Vagina (tissue), 2 donors: ENCODE data around the gene POLL.

ENCODE experiments used
- POLR2A ChIP-seq, 2 donors: fragments of 450-650 bp; IDR thresholded peaks; one replicate each; pipeline ENCODE4 v1.6.1; 2017; ENCODE audit warnings: antibody characterized with exemption in 2 of 2, mild to moderate bottlenecking in 2 of 2, moderate library complexity in 2 of 2
- POLR2AphosphoS5 ChIP-seq, 2 donors: sonication (generic); formaldehyde crosslinking; IDR thresholded peaks; one replicate each; pipeline ENCODE4 v1.9.0; 2017; ENCODE audit warnings: antibody characterized with exemption in 2 of 2, mild to moderate bottlenecking in 2 of 2, low read depth in 1 of 2; ENCODE audit not compliant: insufficient read depth in 1 of 2
- TF ChIP-seq, protein P1 (sequence below), 3 experiments: fragments of 450-650 bp in 2 of 3; fragments of 200-600 bp in 1 of 3; sonication (generic) in 1 of 3; IDR thresholded peaks; one replicate each; pipeline ENCODE4 v1.5.1; 2017 to 2019; ENCODE audit warnings: antibody characterized with exemption in 3 of 3, mild to moderate bottlenecking in 2 of 3, moderate library complexity in 2 of 3

DNA sequence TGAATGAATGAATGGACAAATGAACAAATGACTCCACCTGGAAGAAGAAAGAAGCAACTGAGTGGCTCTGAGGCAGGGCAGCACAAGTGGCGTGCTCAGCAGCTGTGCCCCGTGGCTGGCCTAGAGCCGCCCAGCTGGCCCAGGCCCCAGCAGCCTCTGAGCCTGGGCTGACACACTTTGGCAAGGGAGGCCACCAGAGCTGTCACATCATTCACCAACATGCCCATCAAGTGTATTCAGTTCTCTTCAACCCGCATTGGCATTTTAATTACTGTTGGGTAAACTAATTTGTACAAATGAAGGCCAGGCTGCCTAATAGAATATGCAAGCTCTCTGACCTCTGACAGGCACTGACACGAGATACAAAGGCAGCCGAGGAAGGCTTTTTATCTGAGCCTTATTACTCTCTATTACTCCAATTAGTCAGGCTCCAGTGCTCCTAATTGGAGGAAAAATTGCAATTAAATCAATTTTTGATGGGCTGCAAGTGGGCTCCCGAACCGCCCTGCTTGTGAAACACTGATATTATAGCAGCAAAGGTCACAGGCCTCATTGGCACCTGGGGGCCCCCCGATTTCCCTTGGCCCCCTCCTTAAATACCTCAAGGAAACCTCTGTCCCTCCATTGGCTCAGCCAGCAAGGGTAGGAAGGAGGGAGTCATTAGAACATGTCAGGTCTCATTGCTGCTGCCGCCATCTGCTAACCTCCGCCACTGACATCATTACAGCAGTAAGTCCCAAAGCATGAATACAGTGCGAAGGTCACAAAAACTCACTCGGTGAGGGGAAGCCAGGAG, 42.0 kb upstream of the POLL start:
- TF ChIP-seq POLR2A (IDR thresholded peaks at IDR 0.05) = no peak
- TF ChIP-seq, protein P1, sequence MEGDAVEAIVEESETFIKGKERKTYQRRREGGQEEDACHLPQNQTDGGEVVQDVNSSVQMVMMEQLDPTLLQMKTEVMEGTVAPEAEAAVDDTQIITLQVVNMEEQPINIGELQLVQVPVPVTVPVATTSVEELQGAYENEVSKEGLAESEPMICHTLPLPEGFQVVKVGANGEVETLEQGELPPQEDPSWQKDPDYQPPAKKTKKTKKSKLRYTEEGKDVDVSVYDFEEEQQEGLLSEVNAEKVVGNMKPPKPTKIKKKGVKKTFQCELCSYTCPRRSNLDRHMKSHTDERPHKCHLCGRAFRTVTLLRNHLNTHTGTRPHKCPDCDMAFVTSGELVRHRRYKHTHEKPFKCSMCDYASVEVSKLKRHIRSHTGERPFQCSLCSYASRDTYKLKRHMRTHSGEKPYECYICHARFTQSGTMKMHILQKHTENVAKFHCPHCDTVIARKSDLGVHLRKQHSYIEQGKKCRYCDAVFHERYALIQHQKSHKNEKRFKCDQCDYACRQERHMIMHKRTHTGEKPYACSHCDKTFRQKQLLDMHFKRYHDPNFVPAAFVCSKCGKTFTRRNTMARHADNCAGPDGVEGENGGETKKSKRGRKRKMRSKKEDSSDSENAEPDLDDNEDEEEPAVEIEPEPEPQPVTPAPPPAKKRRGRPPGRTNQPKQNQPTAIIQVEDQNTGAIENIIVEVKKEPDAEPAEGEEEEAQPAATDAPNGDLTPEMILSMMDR (IDR thresholded peaks at IDR 0.05) = no peak
- no peak for TF ChIP-seq POLR2AphosphoS5 (IDR thresholded peaks at IDR 0.05; ENCODE audit: insufficient read depth in 1 of 2, low read depth in 1 of 2)
